SU-DHL-6 (cell line): ENCODE results near the gene CSH1.

Source experiments
- EZH2phosphoT487 ChIP-seq: fragments of 200-600 bp; sonication (generic), shearing (Covaris generic); conservative IDR thresholded peaks from 2 replicates; pipeline ENCODE4 v1.6.1; 2018; ENCODE audit warnings: mild to moderate bottlenecking, antibody characterized with exemption, low read length, moderate library complexity, mixed read lengths
- TF ChIP-seq, protein P1 (sequence below): fragments of 200-600 bp; sonication (generic); IDR thresholded peaks from one replicate; pipeline ENCODE4 v1.5.1; 2017; ENCODE audit warnings: antibody characterized with exemption, mild to moderate bottlenecking, low read length, moderate library complexity; ENCODE audit not compliant: insufficient read depth, poor library complexity, severe bottlenecking

GRCh38 chr17:63859257-63859656 is 37.1 kb downstream of the CSH1 start:
- TF ChIP-seq, protein P1, sequence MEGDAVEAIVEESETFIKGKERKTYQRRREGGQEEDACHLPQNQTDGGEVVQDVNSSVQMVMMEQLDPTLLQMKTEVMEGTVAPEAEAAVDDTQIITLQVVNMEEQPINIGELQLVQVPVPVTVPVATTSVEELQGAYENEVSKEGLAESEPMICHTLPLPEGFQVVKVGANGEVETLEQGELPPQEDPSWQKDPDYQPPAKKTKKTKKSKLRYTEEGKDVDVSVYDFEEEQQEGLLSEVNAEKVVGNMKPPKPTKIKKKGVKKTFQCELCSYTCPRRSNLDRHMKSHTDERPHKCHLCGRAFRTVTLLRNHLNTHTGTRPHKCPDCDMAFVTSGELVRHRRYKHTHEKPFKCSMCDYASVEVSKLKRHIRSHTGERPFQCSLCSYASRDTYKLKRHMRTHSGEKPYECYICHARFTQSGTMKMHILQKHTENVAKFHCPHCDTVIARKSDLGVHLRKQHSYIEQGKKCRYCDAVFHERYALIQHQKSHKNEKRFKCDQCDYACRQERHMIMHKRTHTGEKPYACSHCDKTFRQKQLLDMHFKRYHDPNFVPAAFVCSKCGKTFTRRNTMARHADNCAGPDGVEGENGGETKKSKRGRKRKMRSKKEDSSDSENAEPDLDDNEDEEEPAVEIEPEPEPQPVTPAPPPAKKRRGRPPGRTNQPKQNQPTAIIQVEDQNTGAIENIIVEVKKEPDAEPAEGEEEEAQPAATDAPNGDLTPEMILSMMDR = no peak
- TF ChIP-seq EZH2phosphoT487 = no peak
